Inferior parietal cortex (tissue), 1 donor: ENCODE data around the gene NEK1.
"Not testable (repeated sequence)": the region's sequence is repeated elsewhere in the genome, so short reads cannot be mapped to it uniquely, and the experiment has no call there.

Experiments used
- DNase-seq: peaks from one replicate; pipeline ENCODE4 v3.0.0-alpha.2; 2016; ENCODE audit errors: extremely low spot score

Gene NEK1

DNA sequence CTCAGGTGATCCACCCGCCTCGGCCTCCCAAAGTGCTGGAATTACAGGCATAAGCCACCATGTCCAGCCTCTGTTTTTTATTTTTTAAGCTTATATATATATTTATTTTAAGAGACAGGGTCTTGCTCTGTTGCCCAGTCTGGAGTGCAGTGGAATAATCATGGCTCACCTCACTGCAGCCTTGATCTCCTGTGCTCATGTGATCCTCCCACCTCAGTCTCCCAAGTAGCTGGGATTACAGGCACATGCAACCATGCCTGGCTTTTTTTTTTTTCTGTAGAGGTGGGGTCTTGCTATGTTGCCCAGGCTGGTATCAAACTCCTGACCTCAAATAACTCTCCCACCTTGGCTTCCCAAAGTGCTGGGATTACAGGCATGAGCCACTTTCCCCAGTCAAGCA, 184.7 kb downstream of the NEK1 start:
- DNase-seq: not testable (repeated sequence)

DNA sequence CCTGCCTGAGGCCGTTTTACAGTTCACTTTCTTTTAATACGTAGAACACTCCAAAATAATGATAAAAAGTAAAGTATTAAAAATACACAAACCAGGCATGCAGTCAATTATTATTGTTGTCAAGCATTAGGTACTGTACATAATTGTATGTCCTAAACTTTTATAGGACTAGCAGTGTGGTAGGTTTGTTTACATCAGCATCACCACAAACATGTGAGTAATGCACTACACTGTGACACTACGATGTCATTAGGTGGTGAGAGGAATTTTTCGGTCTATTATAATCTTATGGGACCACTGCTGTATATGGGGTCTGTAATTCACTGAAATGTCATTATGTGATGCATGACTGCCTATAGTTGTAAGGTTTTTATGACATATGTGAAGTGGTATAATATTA, 192.1 kb downstream of the NEK1 start:
- no peak for DNase-seq

DNA sequence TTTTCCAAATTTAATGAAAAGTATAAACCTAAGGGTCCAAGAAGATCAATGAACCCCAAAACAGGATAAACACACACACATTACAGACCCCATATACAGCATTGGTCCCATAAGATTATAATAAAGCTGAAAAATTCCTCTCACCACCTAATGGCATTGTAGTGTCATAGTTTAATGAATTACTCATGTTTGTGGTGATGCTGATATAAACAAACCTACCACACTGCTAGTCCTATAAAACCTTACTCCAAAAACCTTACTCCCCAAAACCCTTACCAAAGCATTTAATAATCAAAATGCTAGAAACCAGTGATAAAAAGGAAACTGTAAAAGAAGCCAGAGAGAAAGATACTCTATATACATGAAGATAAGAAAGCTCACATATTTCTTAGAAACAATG, 193.5 kb downstream of the NEK1 start:
- DNase-seq: no peak

DNA sequence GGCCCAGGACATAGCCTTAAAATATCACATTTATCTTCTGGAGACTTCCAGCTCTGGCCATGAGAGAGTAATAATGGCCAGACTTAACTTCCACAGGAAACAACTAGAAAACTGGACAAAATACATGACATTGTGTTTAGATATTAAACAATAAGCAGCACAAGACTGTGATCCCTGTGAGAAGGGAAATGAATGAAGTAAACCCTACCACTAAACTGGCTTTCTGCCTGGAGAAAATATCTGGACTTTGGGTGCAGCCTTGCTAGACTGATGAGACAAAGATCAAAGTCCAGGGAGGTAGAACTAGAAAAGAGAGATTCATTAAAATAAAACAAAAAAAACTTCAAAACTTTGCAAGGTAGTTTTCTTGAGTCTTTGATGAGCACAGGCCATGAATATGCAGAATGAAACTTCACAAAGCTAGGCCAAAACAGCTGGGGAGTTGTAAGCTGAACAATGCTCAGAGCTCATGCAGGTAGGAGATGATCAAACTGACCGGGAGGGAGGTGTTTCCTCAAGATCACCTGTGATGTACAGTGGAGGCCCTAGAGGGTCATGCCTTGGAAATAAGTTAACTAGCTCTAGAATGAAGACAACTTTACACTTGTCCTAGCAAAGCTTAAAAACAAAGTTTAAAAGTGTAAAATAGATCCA, 194.6 kb downstream of the NEK1 start:
- no peak for DNase-seq

DNA sequence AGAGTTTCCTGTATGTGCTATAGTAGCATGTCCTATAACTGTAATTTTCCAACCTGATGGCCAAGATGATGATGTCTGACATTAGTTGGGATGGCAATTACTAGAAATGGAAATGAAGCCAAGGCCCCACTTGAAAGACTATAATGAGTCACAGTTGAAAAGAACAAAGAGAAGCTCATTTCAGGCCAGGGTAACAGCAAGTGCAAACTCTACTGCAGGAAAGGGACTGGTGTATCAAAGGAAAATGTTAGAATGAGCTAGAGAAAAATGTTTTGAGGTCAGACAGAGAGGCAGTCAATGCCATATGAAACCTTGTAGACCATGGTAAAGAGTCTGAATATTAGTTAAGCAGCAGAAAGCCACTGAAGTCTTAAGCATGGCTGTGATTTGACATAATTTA, 195.4 kb downstream of the NEK1 start:
- DNase-seq: peak; percentile 16

DNA sequence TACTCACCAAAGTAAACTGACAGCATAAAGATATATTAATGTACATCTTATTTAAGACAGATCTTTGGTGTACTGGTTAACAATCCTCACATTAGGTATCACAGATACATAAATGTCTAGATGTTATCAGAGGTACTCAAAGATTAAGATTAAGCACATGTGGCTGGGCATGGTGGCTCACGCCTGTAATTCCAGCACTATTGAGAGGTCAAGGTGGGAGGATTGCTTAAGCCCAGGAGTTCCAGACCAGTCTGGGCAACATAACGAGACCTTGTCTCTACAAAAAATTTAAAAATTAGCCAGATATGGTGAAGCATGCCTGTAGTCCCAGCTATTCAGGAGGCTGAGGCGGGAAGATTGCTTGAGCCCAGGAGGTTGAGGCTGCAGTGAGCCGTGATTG, 195.9 kb downstream of the NEK1 start:
- DNase-seq: no peak

DNA sequence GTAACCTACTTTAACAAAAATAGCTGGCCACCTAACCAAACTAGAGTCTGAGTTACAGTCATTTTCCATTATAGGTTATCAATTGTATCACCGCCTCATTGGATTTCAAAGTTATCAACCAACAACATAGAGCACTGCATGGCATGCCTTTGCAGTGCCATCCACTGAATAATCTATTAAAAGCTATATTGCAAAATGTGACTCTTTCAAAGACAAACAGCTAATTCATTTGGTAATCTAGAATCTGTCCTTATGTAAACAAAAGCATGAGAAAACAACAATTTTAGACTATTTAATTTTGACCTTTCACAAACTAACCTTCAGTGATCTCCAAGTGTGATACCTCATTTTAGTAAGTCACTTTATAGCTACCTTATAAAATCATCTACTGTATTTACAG, 197.5 kb downstream of the NEK1 start:
- DNase-seq: no peak

DNA sequence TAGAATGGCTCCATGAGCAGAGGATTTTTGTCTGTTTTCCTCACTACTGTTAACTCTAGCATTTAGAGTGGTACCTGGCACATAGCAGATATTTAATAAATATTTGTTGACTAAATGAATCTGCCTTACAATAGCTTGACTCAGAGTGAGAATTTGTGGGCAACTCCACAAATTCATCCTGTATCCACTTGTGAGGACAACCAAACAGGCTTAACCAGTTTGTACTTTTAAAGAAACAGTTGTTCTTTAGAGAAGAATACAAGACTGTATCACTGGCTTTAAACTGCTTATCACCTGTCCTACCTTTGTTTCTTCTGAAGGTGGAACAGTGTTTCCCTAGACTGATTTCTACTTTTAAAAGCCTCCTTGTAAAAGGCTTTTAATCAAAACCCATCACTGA, 200.3 kb downstream of the NEK1 start:
- no peak for DNase-seq

DNA sequence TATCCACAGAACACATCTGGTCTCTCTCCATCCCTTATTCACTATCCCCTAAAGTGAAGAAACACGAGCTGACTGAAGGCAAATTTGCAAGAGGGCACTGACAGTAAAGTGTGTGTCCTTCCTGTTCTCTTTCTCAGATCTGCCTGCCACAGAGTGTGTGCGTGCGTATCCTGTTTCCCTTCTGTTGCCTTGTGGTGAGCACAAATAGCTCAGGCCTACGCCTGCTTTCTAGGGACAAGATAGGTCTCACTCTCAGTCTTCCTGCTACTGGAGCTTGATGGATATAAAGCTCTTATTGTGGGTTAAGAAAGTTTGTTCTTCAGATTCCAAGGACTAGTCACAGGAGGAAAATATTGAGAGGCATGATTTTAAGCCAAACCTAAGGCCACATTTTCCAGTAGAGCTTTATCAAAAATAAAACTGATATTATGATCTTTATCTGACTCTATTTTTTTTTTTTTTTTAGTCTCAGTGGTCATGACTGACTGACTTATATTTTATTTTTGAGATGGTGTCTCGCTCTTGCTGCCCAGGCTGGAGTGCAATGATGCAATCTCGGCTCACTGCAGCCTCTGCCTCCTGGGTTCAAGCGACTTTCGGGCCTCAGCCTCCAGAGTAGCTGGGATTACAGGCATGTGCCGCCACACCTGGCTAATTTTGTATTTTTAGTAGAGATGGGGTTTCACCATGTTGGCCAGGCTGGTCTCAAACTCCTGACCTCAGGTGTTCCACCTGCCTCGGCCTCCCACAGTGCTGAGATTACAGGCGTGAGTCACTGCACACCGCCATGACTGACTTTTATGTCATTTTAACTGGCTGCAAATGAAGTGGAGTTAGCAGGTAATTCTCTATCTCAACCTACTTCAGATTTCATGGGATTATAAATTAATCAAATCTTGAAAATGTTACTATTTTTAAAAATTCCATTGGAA, 201.3 kb downstream of the NEK1 start:
- no peak for DNase-seq

DNA sequence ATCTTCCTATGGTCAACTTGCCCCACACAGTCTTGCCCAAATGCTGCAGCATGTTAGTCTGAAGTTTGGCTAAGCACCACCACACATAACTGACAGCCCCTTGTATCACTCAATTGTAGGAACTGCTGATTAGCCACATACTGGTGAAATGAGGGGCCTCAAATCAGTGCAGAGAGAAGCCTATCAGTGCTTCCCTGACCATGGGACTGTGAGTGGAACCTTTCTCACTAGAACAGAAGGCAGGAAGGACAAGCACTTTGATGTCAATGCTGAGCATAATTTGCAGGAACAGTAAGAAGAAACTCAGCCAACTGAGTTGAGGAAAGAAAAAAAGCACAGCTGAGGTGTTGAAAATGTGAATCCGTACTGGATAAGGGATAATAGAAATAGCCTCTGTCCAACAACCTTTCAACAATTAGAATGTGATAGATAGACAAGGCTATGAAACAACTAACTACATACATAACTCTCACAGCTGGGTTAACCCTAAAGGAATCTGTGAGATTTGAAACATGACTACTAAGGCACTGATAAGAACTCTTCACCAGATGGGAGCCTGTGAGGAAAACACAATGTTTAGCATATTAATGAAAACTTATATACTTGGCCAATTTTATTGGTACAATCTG, 205.1 kb downstream of the NEK1 start:
- DNase-seq: no peak

DNA sequence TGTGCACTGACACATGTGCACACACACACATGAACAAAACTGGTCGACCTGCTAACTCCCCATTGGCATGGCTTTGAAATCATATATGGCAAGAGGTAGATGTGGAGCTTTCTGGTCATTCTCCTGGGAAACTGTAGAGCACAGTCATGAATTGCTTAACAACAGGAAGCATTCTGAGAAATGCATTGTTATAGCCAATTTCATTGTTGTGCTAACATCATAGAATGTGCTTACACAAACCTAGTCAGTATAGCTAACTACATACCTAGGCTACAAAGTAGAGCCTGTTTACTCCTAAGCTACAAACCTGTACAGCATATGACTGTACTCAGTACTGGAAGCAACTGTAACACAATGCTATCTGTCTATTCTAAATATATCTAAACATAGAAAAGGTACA, 207.4 kb downstream of the NEK1 start:
- DNase-seq: no peak

DNA sequence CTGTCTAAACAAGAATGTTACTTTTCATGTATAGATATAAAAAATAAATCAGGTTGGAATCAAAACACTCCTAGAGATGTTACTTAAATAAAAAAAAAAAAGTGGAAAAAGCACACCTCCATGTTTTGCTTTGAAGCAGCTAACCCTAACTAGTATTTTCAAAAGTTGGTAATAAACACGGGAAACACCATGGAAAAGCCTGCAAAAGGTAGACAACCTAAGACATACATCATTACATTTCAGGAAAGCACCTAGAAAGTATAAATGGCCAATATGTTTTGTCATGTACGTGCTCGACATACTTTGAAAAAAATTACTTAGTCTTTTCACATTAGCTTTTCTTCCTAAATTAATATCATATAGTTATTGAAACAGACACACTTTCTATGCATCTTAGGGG, 211.6 kb downstream of the NEK1 start:
- DNase-seq: no peak

DNA sequence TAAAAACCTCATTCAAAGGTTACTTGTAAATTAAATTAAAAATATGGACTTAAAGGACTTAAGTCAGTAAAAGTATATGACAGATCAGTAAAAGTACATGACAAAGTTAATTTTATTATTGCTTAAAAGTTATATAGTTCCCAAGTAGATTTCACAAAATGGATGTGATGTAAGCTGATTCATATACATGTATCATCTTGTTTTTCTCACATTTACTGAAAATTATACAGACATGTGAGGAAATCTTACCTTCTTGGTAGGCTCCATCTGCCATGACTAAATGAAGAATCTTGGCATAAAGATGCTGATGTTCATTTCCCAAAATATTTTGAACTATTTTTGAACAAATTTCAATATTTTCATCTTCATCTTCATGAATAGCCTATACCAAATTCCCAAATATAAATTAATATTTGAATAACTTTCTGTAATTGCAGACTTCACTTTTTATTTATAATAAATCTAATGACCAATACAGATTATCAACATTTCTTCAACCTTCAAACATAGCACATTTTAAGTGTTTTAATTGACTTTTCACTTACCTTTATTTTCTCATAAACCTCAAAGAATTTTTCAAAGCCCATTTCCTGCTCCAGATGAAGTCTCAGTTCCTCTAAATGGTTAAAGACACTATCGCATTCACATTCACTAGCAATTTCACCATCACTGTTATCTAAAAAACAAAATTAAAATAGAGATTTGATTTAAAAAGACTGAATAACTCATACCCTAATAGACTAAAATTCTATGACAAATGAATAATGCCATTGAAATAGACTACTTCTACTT, 212.2 kb downstream of the NEK1 start:
- no peak for DNase-seq

DNA sequence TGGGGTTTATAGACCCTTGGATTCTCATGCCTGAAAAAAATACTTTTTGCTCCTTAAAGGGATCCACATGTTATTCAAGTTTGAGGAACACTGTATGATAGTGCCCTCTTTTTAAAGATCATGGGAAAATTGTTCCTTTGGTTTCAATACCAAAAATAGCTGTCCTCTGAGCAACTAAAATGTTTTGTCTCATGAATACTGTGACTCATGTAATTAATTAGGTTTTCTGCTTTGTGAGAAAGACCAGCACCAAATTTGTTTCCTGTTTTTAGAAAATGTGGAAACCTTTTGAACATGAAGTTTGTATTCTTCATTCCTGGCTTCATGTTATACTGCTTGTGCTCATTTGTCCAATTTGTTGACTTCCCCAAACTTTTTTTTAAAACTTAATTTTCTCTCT, 214.1 kb downstream of the NEK1 start:
- DNase-seq: no peak

DNA sequence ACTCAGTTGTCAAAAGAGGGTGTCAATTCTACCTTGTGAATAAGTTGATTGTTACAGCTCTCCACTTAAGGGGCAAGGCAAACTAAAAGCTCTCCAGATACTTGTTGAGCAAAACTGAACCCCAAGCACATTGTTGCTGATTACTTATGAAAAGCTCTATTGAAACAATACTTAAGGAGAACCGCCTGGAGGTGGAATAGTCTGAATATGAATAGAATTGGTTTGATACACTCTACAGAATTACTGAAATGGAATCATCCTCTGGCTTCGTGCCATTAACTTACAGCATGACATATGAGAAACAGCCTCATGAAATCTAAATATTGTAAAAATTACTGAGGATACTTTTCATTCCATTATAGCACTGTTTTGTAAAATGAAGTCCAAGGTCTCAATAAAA, 214.6 kb downstream of the NEK1 start:
- no peak for DNase-seq

DNA sequence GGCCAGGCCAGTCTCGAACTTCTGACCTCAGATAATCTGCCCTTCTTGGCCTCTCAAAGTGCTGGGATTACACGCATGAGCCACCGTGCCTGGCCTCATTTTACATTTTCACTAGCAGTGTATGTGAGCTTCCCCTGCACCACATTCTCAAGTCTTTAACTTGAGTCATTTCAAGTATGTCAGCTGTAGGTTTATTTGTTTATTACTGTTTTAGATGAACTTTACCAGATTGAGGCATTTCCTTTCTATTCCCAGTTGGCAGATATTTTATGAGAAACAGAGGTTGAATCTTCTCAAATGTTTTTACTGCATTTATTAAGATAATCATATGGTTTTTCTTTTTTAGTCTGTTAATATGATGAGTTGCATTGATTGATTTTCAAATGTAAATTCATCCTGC, 227.0 kb downstream of the NEK1 start:
- no peak for DNase-seq

DNA sequence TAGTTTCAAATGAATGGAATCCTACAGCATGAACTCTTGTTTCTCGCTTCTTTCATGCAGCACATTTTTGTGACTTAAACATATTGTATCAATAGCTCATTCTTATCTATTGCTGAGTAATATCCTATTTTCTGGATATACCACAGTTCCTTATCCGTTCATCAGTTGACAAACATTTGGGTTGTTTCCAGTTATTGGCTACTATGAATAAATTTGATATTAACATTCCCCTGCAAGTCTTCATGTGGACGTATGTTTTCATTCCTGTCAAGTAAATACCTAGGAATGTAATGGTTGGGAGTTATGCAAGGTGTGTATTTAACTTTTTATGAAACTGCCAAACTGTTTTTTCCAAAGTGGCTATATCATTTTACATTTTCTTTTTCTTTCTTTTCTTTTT, 227.6 kb downstream of the NEK1 start:
- DNase-seq: no peak

DNA sequence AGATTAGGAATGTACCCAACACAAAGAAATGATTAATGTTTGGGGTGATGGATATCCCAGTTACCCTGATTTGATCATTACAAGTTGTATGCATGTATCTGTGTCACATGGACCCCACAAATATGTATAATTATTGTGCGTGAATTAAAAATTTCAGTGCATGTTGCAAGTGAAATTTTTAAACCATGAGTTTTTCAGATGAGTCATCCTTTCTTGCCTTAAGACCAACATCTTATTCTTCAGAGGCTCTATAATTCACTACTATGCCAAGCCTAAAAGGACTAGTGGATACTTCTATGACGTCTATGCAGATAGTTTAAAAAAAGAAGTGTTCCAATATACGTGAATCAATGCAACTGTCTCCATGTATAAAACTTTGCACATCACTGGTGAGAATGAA, 228.7 kb downstream of the NEK1 start:
- no peak for DNase-seq

DNA sequence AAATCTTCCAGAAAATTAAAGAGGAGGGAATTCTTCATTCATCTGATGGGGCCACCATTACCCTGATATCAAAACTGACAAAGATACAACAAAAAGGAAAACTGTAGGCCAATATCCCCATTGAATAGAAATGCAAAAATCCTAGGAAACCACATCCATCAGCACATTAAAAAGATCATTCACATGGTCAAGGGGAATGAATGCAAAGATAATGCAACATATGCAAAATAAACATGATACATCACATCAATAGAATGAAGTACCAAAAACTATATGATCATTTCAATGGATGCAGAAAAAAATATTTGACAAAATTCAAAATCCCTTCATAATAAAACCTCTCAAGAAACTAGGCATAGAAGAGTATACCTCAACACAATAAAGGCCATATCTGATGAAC, 232.7 kb downstream of the NEK1 start:
- no peak for DNase-seq

DNA sequence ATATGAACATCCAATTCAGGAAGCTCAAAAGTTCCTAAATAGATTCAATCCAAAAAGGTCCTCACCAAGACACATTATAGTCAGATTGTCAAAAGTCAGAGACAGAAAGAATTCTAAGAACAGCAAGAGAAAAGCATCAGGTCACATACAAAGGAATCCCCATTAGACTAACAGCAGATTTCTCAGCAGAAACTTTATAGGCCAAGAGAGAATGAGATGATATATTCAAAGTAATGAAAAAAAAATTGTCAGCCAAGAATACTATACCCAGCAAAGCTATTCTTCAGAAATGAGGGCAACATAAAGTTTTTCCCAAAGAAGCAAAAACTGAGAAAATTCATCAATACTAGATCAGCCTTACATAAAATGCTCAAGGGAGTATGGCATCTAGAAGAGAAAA, 235.0 kb downstream of the NEK1 start:
- no peak for DNase-seq

DNA sequence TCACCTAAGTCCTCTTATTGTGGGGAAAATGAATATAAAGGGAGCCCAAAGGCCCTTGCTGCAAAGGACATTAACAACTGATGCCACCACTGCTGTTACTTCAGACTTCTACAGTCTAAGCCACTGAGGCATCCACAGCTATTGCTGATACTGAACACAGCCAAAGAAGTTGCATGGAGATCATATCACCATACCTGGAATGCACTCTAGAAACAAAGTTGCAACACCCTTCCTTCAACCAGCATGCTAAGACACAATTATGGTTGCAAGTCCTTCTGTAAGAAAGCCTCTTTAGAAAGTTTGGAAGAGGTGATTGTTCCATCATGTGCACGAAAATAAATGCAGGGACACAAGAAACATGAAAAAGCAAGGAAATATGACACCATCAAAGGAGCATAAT, 236.0 kb downstream of the NEK1 start:
- DNase-seq: no peak

DNA sequence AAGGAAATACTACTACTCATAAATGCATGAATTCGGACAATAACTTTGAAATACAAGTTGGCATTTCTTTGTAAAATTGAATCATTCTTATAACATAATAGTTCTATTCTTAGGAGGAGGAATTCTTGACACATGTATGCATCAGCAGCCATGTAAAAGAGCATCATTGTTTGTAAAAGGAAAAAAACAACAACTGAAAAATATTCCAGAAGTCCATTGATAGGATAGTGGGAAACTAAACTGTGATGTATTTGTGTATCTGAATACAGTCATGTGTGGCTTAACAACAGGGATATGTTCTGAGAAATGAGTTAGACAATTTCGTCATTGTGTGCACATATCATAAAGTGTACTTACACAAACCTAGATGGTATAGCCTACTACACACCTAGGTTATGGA, 239.6 kb downstream of the NEK1 start:
- peak; percentile 20 for DNase-seq
